GM13977 (cell line): ENCODE data around the gene USO1.
A peak's percentile ranks its signal among the peaks of the same experiment; 100 is the strongest.
"Not testable (repeated sequence)": the region's sequence is repeated elsewhere in the genome, so short reads cannot be mapped to it uniquely, and the experiment has no call there.

Source experiments
- DNase-seq: peaks from one replicate; pipeline ENCODE4 v3.0.0; 2012; ENCODE audit warnings: low spot score
- in situ Hi-C: fragments of 300-500 bp; cut with MboI; formaldehyde crosslinking; loops from one replicate; pipeline ENCODE4 v1.12.0; 2022; ENCODE audit warnings: low sequenced_read_pairs, low pct_unique_long_range_greater_than_20kb, mixed read lengths, inconsistent platforms; ENCODE audit not compliant: unreplicated experiment
- TF ChIP-seq, protein P1 (sequence below): IDR thresholded peaks from 2 replicates; pipeline ENCODE4 v1.5.1; 2012; ENCODE audit warnings: mild to moderate bottlenecking, control low read depth; ENCODE audit not compliant: insufficient read depth; ENCODE audit errors: extremely low read depth, missing control alignments

USO1 gene

DNA sequence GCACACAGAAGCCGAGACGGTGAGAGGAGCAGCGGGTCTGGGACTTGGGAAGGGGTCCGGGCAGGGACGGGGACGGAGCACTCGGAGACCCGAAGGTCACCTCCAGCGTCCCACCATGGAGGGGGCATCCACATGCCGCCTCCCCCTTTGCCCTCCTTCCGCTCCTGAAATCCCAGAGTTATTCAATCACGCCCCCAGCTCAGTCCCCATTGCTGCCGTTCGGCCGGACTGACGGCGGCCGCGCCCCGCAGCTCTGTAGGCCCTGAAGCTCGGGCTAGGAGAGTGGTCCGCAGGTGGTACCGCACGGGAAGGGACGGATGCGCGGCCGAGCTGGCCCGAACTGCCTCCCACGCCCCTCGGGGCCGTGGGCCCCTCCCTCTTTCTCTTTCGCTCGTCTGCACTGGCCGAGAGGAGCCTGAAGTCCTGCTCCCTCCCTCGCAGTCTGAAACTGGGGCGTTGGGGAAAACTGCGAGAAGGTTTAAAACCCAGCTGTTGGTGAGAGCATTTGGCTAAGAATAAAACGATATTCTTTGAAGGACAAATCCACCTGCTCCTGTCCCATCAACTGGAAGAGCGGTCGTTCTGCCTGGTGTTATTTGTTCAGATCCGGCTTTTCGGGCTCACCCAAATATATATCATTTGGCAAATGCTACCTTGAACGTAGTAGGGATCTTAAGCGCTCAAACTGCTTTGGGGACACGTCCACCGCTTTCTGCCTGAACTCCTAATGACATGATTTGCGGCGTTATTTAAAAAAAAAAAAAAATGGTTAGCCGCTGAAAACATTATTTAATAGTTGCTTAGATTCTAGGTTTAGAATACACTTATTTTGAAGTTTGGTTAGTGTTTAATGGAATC is 719 bp downstream of the USO1 start:
- DNase-seq = peak; percentile 75
- TF ChIP-seq, protein P1, sequence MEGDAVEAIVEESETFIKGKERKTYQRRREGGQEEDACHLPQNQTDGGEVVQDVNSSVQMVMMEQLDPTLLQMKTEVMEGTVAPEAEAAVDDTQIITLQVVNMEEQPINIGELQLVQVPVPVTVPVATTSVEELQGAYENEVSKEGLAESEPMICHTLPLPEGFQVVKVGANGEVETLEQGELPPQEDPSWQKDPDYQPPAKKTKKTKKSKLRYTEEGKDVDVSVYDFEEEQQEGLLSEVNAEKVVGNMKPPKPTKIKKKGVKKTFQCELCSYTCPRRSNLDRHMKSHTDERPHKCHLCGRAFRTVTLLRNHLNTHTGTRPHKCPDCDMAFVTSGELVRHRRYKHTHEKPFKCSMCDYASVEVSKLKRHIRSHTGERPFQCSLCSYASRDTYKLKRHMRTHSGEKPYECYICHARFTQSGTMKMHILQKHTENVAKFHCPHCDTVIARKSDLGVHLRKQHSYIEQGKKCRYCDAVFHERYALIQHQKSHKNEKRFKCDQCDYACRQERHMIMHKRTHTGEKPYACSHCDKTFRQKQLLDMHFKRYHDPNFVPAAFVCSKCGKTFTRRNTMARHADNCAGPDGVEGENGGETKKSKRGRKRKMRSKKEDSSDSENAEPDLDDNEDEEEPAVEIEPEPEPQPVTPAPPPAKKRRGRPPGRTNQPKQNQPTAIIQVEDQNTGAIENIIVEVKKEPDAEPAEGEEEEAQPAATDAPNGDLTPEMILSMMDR = no peak
- in situ Hi-C loops = no loop called here

DNA sequence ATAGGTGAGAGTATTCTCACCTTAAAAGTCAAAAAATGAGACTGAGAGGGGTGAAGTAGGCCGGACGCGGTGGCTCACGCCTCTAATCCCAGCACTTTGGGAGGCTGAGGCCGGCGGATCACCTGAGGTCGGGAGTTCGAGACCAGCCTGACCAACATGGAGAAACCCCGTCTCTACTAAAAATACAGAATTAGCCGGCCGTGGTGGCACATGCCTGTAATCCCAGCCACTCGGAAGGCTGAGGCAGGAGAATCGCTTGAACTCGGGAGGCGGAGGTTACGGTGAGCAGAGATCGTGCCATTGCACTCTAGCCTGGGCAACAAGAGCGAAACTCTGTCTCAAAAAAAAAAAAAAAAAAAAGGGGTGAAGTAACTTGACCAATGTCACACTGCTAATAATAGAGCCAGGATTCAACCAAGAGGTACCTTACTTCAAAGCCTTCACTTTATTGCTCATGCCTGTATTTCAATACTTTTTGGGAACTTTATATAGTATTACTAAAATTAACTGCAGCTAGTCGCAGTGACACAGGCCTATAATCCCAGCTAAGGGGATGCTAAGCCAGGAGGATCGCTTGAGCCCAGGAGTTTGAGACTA is 1.7 kb downstream of the USO1 start:
- DNase-seq, in situ Hi-C loops: not testable (repeated sequence)

DNA sequence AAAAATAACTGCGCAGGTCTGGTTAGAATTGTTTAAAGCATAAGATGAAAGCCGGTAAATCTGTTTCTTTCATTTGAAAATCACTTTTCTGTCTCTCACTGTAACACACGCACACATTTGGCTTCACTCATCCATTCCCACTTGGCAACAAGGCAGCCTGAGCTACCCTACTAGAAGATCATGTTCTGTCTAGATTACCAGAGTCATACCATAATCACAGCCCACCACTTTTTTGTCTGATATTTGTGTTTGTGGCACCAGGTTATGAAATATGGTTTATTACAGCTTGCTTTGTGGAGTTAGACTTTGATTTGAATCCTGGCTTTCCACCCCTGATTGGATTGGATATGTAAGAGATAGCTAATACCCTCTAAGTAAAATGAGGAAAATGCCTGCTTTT is 2.2 kb downstream of the USO1 start:
- in situ Hi-C loops = no loop called here
- no peak for DNase-seq
- TF ChIP-seq, protein P1 = no peak

DNA sequence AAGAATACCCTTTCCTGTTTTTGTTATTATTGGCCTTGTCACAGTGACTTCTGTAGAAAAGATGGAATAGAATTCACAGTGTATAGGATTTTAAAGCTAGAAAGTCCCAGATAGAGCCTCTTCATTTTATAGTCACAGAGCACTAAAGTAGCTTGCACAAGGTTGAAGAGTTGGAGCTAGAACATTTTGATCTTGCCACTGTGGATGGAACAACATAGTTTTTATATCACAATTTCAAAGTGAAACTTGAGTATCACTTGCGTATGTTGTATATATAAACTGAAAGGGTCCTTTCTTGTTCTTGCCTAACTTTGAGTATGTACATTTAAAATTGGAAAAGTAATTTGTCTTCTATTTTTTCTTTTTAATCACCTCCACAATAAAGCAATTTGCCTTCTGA is 2.7 kb downstream of the USO1 start:
- TF ChIP-seq, protein P1 = no peak
- no peak for DNase-seq
- in situ Hi-C loops = no loop called here

DNA sequence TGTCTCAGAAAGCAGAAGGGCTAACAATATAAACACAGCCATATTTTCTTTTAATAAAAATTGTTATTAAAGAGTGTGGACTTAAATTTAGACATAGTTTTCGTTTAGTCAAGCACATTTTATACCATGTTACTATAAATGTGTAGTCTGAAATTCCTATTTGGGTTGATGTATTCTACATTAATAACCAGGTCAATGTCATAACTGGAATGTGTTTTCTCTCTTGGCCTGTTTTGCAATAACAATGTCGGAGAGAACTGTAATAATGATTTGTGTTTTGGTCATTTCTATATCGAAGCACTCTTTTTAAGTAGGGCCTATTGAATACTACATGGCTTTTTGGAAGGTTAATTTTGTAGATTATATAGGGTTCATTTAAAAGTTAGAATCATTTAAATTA is 5.5 kb downstream of the USO1 start:
- in situ Hi-C loops = no loop called here
- TF ChIP-seq, protein P1 = no peak
- DNase-seq = no peak

DNA sequence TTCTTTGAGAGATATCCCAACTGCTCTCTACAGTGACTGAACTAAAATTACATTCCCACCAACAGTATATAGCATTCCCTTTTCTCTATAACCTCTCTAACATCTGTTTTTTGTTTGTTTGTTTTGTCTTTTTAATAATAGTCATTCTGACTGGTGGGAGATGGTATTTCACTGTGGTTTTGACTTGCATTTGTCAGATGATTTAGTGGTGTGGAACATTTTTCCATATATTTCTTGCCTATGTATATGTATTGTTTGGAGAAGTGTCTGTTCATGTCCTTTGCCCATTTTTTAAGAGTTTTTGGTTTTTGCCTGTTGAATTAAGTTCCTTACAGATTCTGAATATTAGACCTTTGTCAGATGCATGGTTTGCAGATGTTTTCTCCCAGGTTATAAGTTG is 9.0 kb downstream of the USO1 start:
- DNase-seq = no peak
- TF ChIP-seq, protein P1 = no peak
- in situ Hi-C loops = no loop called here

DNA sequence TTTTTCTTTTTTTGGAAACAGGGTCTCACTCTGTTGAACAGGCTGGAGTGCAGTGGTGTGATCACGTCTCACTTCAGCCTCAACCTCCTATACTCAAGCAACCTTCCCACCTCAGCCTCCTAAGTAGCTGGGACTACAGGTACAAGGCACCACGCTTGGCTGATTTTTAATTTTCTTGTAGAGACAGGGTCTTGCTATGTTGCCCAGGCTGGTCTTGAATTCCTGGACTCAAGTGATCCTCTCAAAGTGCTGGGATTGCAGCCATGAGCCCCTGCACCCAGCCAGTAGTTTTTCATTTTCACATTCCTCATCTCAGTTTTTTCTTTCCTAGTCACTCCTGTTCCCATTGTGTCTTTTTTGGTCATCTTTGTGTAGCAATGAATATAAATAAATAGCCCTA is 11.1 kb downstream of the USO1 start:
- DNase-seq = no peak
- TF ChIP-seq, protein P1 = no peak
- in situ Hi-C loops = no loop called here
